ENCODE results near the gene MFSD12.

DNA sequence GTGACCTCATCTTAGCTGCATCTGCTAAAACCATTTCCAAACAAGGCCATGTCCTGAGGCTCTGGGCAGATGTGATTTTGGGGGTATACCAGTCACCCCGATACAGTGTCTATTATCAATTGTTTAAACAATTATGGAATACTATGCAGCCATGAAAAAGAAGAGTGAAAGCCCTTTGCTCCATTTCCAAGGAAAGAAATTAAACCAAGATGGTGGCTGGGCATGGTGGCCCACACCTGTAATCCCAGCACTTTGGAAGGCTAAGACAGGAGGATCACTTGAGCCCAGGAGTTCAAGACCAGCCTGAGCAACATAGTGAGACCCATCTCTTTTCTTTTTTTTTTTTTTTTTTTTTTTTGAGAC, 17.6 kb downstream of the MFSD12 start:
- TF ChIP-seq, protein P1, sequence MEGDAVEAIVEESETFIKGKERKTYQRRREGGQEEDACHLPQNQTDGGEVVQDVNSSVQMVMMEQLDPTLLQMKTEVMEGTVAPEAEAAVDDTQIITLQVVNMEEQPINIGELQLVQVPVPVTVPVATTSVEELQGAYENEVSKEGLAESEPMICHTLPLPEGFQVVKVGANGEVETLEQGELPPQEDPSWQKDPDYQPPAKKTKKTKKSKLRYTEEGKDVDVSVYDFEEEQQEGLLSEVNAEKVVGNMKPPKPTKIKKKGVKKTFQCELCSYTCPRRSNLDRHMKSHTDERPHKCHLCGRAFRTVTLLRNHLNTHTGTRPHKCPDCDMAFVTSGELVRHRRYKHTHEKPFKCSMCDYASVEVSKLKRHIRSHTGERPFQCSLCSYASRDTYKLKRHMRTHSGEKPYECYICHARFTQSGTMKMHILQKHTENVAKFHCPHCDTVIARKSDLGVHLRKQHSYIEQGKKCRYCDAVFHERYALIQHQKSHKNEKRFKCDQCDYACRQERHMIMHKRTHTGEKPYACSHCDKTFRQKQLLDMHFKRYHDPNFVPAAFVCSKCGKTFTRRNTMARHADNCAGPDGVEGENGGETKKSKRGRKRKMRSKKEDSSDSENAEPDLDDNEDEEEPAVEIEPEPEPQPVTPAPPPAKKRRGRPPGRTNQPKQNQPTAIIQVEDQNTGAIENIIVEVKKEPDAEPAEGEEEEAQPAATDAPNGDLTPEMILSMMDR (IDR thresholded peaks at IDR 0.05; ENCODE audit: insufficient read depth, low read length, poor library complexity, severe bottlenecking): no peak
- no peak for TF ChIP-seq EZH2phosphoT487 (conservative IDR thresholded peaks at IDR 0.05; ENCODE audit: low read length)
